SU-DHL-6 (cell line): ENCODE results near the gene ARHGEF28.

Source experiments
- H2AFZ ChIP-seq: fragments of 200-600 bp; sonication (generic); 2 replicates; pipeline ENCODE4 v1.6.1; 2014; ENCODE audit warnings: low read depth, mild to moderate bottlenecking, moderate library complexity, mixed read lengths, antibody characterized with exemption, low read length; ENCODE audit not compliant: severe bottlenecking
- H3F3A ChIP-seq: fragments of 200-600 bp; shearing (Covaris generic); 2 replicates; pipeline ENCODE4 v1.6.0; 2016; ENCODE audit warnings: antibody characterized with exemption, mild to moderate bottlenecking; ENCODE audit not compliant: insufficient read depth
- H3K27ac ChIP-seq: fragments of 200-600 bp; sonication (generic); 2 replicates; pipeline ENCODE4 v1.5.1; 2016; ENCODE audit warnings: low read depth, mild to moderate bottlenecking, low read length, moderate library complexity, mixed read lengths
- H3K27me3 ChIP-seq: fragments of 200-600 bp; sonication (generic), shearing (Covaris generic); 2 replicates; pipeline ENCODE4 v1.6.0; 2014; ENCODE audit warnings: mild to moderate bottlenecking, low read length
- H3K36me3 ChIP-seq: fragments of 200-600 bp; sonication (generic); 2 replicates; pipeline ENCODE4 v1.6.1; 2014; ENCODE audit warnings: mild to moderate bottlenecking, low read length, mixed read lengths
- H3K4me2 ChIP-seq: fragments of 300-600, 200-600 bp; shearing (Covaris generic), sonication (generic); 2 replicates; pipeline ENCODE4 v1.6.0; 2014; ENCODE audit warnings: low read length, low read depth, mild to moderate bottlenecking; ENCODE audit not compliant: poor library complexity, severe bottlenecking
- H3K4me3 ChIP-seq: fragments of 200-600 bp; sonication (generic); 2 replicates; pipeline ENCODE4 v1.5.1; 2014; ENCODE audit warnings: antibody characterized with exemption, low read length, mild to moderate bottlenecking, mixed read lengths; ENCODE audit not compliant: insufficient read depth, poor library complexity, severe bottlenecking
- H3K79me2 ChIP-seq: fragments of 200-600 bp; sonication (generic); 2 replicates; pipeline ENCODE4 v1.6.1; 2014; ENCODE audit warnings: mild to moderate bottlenecking, low read length, moderate library complexity; ENCODE audit not compliant: insufficient read depth
- H3K9ac ChIP-seq: fragments of 200-600 bp; sonication (generic); 2 replicates; pipeline ENCODE4 v1.7.0; 2014; ENCODE audit warnings: mild to moderate bottlenecking, low read length
- H3K9me2 ChIP-seq: fragments of 200-600 bp; sonication (generic); replicated peaks from 2 replicates; pipeline ENCODE4 v1.6.1; 2014; ENCODE audit warnings: low read length; ENCODE audit not compliant: insufficient read depth
- H3K9me3 ChIP-seq: fragments of 200-600 bp; sonication (generic); 2 replicates; pipeline ENCODE4 v1.6.1; 2014; ENCODE audit warnings: low read length, mixed read lengths; ENCODE audit not compliant: insufficient read depth
- H4K20me1 ChIP-seq: fragments of 200-600 bp; sonication (generic); 2 replicates; pipeline ENCODE4 v1.6.1; 2014; ENCODE audit warnings: low read depth, mild to moderate bottlenecking, antibody characterized with exemption, low read length, moderate library complexity, mixed read lengths
- CTCF ChIP-seq: fragments of 200-600 bp; sonication (generic); IDR thresholded peaks from one replicate; pipeline ENCODE4 v1.5.1; 2017; ENCODE audit warnings: antibody characterized with exemption, mild to moderate bottlenecking, low read length, moderate library complexity; ENCODE audit not compliant: insufficient read depth, poor library complexity, severe bottlenecking
- EZH2phosphoT487 ChIP-seq: fragments of 200-600 bp; sonication (generic), shearing (Covaris generic); conservative IDR thresholded peaks from 2 replicates; pipeline ENCODE4 v1.6.1; 2018; ENCODE audit warnings: mild to moderate bottlenecking, antibody characterized with exemption, low read length, moderate library complexity, mixed read lengths

Gene ARHGEF28

GRCh38 chr5:73691302-73692080, 65.5 kb downstream of the ARHGEF28 start:
- Histone ChIP-seq H2AFZ (no peak overlapping the region), H3K4me2 (no peak overlapping the region)

GRCh38 chr5:73692166-73692640, 66.2 kb downstream of the ARHGEF28 start:
- no peaks in the 10 kb centered on the region for H3K9me3 ChIP-seq
- no peak overlapping the region for H3K4me2 ChIP-seq
- H4K20me1 ChIP-seq = no peaks in the 10 kb centered on the region
- no peaks in the 10 kb centered on the region for H3K9me2 ChIP-seq
- H2AFZ ChIP-seq = no peak overlapping the region
- TF ChIP-seq EZH2phosphoT487 (no peak), CTCF (no peak)
- H3K79me2 ChIP-seq = no peaks in the 10 kb centered on the region
- no peak overlapping the region for H3K4me3 ChIP-seq
- H3K27me3 ChIP-seq = no peaks in the 10 kb centered on the region
- H3K27ac ChIP-seq = no peak overlapping the region
- no peaks in the 10 kb centered on the region for H3K36me3 ChIP-seq
- no peaks in the 10 kb centered on the region for H3F3A ChIP-seq
- H3K9ac ChIP-seq = no peak overlapping the region

More at GRCh38 chr5:73691302-73692080, 65.5 kb downstream of the ARHGEF28 start:
- Histone ChIP-seq H3F3A (no peaks in the 10 kb centered on the region), H4K20me1 (no peaks in the 10 kb centered on the region), H3K79me2 (no peaks in the 10 kb centered on the region), H3K9me3 (no peaks in the 10 kb centered on the region), H3K4me3 (no peak overlapping the region), H3K9me2 (no peaks in the 10 kb centered on the region), H3K27ac (no peak overlapping the region), H3K27me3 (no peaks in the 10 kb centered on the region), H3K9ac (no peak overlapping the region), H3K36me3 (no peaks in the 10 kb centered on the region)
- TF ChIP-seq EZH2phosphoT487 (no peak), CTCF (no peak)

DNA sequence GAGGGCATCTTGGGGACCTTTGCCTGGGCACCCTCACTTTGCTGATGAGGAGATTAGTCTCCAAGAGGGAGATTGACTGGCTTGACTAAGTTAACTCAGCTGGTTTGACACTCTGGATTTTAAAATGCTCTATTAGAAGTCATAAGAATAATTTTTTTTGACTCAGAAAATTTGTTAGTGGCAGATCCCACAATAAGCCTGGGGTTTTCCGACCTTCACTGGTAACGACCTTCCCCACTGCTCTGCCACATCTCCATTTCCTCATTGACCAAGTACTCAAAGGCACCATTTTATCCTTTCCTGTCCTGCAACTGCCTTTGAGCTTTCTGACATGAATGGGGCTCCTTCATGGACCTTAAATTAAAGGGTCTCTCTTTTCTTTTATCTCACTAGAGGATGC, 67.0 kb downstream of the ARHGEF28 start:
- Histone ChIP-seq H4K20me1 (no peaks in the 10 kb centered on the region), H3K9me2 (no peaks in the 10 kb centered on the region), H3F3A (no peaks in the 10 kb centered on the region), H3K4me2 (no peak overlapping the region), H3K27ac (no peak overlapping the region), H3K9me3 (no peaks in the 10 kb centered on the region), H3K79me2 (no peaks in the 10 kb centered on the region), H3K27me3 (no peaks in the 10 kb centered on the region), H3K4me3 (no peak overlapping the region), H3K36me3 (no peaks in the 10 kb centered on the region), H2AFZ (no peak overlapping the region), H3K9ac (no peak overlapping the region)
- no peak for TF ChIP-seq CTCF
- no peak for TF ChIP-seq EZH2phosphoT487
